DND-41 (cell line): ENCODE measurements around the gene ZNF160.

Source experiments
- CTCF ChIP-seq: IDR thresholded peaks from 2 replicates; pipeline ENCODE4 v1.5.1; 2012; ENCODE audit warnings: borderline replicate concordance, low read length, moderate library complexity, mild to moderate bottlenecking; ENCODE audit not compliant: poor library complexity, severe bottlenecking; ENCODE audit errors: extremely low read depth
- EZH2 ChIP-seq: IDR thresholded peaks from 3 replicates; pipeline ENCODE4 v1.6.1; 2012; ENCODE audit warnings: borderline replicate concordance, low read depth, mild to moderate bottlenecking, moderate library complexity, low read length, inconsistent platforms; ENCODE audit not compliant: severe bottlenecking

DNA sequence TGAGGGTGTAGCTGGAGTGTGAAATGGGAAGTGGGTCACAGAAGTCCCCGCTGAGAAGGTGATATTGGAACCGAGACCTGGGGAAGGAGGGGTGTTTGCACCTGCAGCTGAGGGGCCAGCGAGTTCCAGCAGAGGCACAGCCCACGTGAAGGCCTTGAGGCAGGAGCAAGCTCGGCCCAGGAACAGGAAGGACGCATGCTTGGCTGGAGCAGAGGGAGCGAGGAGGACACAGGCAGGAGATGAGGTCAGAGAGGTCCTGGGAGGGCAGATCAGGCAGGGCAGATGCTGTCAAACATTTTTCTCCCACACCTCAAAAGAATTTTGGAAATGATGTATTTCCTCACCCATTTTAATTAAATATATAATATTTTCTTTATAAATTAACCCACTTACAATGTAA is 20.2 kb upstream of the ZNF160 start:
- TF ChIP-seq CTCF = no peak
- TF ChIP-seq EZH2 = no peak
